SU-DHL-6 (cell line): ENCODE measurements around the gene OBSL1.

Experiments used
- EZH2phosphoT487 ChIP-seq: fragments of 200-600 bp; sonication (generic), shearing (Covaris generic); conservative IDR thresholded peaks from 2 replicates; pipeline ENCODE4 v1.6.1; 2018; ENCODE audit warnings: mild to moderate bottlenecking, antibody characterized with exemption, low read length, moderate library complexity, mixed read lengths
- TF ChIP-seq, protein P1 (sequence below): fragments of 200-600 bp; sonication (generic); IDR thresholded peaks from one replicate; pipeline ENCODE4 v1.5.1; 2017; ENCODE audit warnings: antibody characterized with exemption, mild to moderate bottlenecking, low read length, moderate library complexity; ENCODE audit not compliant: insufficient read depth, poor library complexity, severe bottlenecking

DNA sequence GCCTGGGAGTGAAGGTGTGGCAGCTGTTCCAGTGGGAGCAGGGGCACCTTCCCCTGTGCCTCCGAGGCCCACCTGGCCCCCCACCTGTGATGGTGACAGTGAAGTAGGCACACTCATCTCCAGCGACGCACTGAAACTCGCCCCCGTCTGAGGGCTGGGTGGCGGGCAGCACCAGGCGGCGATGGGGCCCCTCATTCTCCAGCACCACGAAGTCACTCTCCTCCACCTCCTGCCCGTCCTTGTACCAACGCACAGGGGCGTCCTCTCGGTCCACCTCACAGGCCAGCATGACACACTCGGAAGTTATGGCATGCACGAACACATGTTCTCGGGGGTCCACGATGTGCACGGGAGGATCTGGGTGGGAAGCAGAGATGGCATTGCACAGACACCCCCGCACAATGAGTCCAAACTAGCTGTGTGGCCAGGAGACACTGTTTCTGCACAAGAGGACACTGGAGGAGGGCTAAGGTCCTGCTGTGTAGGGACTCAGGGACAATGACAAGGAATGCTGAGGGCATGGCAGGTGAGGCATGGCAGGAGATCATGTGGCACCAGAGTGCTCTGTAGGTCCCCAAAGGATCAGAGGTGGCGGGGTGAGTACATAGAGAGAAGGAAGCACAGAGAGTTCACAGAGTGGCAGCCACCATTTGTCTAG, 7.9 kb downstream of the OBSL1 start:
- TF ChIP-seq, protein P1, sequence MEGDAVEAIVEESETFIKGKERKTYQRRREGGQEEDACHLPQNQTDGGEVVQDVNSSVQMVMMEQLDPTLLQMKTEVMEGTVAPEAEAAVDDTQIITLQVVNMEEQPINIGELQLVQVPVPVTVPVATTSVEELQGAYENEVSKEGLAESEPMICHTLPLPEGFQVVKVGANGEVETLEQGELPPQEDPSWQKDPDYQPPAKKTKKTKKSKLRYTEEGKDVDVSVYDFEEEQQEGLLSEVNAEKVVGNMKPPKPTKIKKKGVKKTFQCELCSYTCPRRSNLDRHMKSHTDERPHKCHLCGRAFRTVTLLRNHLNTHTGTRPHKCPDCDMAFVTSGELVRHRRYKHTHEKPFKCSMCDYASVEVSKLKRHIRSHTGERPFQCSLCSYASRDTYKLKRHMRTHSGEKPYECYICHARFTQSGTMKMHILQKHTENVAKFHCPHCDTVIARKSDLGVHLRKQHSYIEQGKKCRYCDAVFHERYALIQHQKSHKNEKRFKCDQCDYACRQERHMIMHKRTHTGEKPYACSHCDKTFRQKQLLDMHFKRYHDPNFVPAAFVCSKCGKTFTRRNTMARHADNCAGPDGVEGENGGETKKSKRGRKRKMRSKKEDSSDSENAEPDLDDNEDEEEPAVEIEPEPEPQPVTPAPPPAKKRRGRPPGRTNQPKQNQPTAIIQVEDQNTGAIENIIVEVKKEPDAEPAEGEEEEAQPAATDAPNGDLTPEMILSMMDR: no peak
- no peak for TF ChIP-seq EZH2phosphoT487
